ENCODE data around the gene CXorf58. TPM values are rescaled to one million over a fixed set of nuclear protein-coding genes. Genes with fewer than 3 reads are reported as not detected.

The CXorf58 gene
- total RNA-seq, 1 experiment from 2014 or later, result not detected

- TF ChIP-seq CTCF (conservative IDR thresholded peaks at IDR 0.05; ENCODE audit: low read depth, low read length), result no peak
- no peak for TF ChIP-seq EZH2 (IDR thresholded peaks at IDR 0.05; ENCODE audit: borderline replicate concordance, low read depth, low read length, poor library complexity, severe bottlenecking)
- CTCF ChIA-PET, result no interaction called here
- H3K4me3 ChIP-seq (ENCODE audit: low read depth, low read length, poor library complexity, severe bottlenecking), result no peak overlapping the region
- DNase-seq (ENCODE audit: low spot score), result peak; percentile 72
- H3K4me1 ChIP-seq (ENCODE audit: insufficient read depth, low read length, poor library complexity, severe bottlenecking), result peaks cover 21% of the 10 kb centered on the region
- H3K27me3 ChIP-seq (replicated peaks; ENCODE audit: insufficient read depth, low read depth, low read length, poor library complexity), result peaks cover 7% of the 10 kb centered on the region
- H3K36me3 ChIP-seq (ENCODE audit: insufficient read depth, low read length, poor library complexity, severe bottlenecking), result no peaks in the 10 kb centered on the region
- POLR2A ChIA-PET (ENCODE audit: low non-redundant PET), result no interaction called here
- H3K27ac ChIP-seq (ENCODE audit: low read depth, low read length, poor library complexity, severe bottlenecking), result peak overlapping the region; percentile 64
- intact Hi-C loops (cut with micrococcal nuclease; ENCODE audit: unreplicated experiment), result no loop called here
- H3K9me3 ChIP-seq (ENCODE audit: low read depth, low read length, poor library complexity, severe bottlenecking), result no peaks in the 10 kb centered on the region
- no TSS peak for BruUV-seq (replicated peaks)
Observed at GRCh38 chrX:23904096-23904495, 3.7 kb upstream of the CXorf58 start.

- Histone ChIP-seq H3K36me3 (ENCODE audit: insufficient read depth, low read length, poor library complexity, severe bottlenecking) (no peaks in the 10 kb centered on the region), H3K9me3 (ENCODE audit: low read depth, low read length, poor library complexity, severe bottlenecking) (no peaks in the 10 kb centered on the region), H3K4me1 (ENCODE audit: insufficient read depth, low read length, poor library complexity, severe bottlenecking) (peaks cover 2% of the 10 kb centered on the region), H3K4me3 (ENCODE audit: low read depth, low read length, poor library complexity, severe bottlenecking) (peak overlapping the region; percentile 74), H3K27me3 (replicated peaks; ENCODE audit: insufficient read depth, low read depth, low read length, poor library complexity) (no peaks in the 10 kb centered on the region), H3K27ac (ENCODE audit: low read depth, low read length, poor library complexity, severe bottlenecking) (peak overlapping the region; percentile 84)
- ChIA-PET CTCF (interaction anchor here (1.5 kb wide), 1 partner anchor 147 kb away, joined by 12 read pairs; no protein-coding TSS in a partner anchor), POLR2A (ENCODE audit: low non-redundant PET) (interaction anchor here (0.6 kb wide), 1 partner anchor 249 kb away, joined by 8 read pairs; no protein-coding TSS in a partner anchor)
- no peak for DNase-seq (ENCODE audit: low spot score)
- BruUV-seq (replicated peaks), result no TSS peak
- intact Hi-C loops (cut with micrococcal nuclease; ENCODE audit: unreplicated experiment), result loop anchor here (5.0 kb wide), 1 partner anchor 1920 kb away; no protein-coding TSS in a partner anchor
- TF ChIP-seq CTCF (conservative IDR thresholded peaks at IDR 0.05; ENCODE audit: low read depth, low read length), result no peak
- no peak for TF ChIP-seq EZH2 (IDR thresholded peaks at IDR 0.05; ENCODE audit: borderline replicate concordance, low read depth, low read length, poor library complexity, severe bottlenecking)
Observed at GRCh38 chrX:23907111-23907497, 702 bp upstream of the CXorf58 start.

GRCh38 chrX:23908219-23909004, 606 bp downstream of the CXorf58 start:
- ChIA-PET CTCF (interaction anchor here (1.5 kb wide), 1 partner anchor 146 kb away, joined by 12 read pairs; no protein-coding TSS in a partner anchor), POLR2A (ENCODE audit: low non-redundant PET) (no interaction called here)
- Histone ChIP-seq H3K4me3 (ENCODE audit: low read depth, low read length, poor library complexity, severe bottlenecking) (peak overlapping the region; percentile 74), H3K27ac (ENCODE audit: low read depth, low read length, poor library complexity, severe bottlenecking) (no peak overlapping the region), H3K4me1 (ENCODE audit: insufficient read depth, low read length, poor library complexity, severe bottlenecking) (no peaks in the 10 kb centered on the region), H3K27me3 (replicated peaks; ENCODE audit: insufficient read depth, low read depth, low read length, poor library complexity) (no peaks in the 10 kb centered on the region), H3K9me3 (ENCODE audit: low read depth, low read length, poor library complexity, severe bottlenecking) (no peaks in the 10 kb centered on the region), H3K36me3 (ENCODE audit: insufficient read depth, low read length, poor library complexity, severe bottlenecking) (no peaks in the 10 kb centered on the region)
- TF ChIP-seq CTCF (conservative IDR thresholded peaks at IDR 0.05; ENCODE audit: low read depth, low read length) (no peak; the same call in 1 of the 2 replicates), EZH2 (IDR thresholded peaks at IDR 0.05; ENCODE audit: borderline replicate concordance, low read depth, low read length, poor library complexity, severe bottlenecking) (no peak)
- BruUV-seq (replicated peaks), result no TSS peak
- intact Hi-C loops (cut with micrococcal nuclease; ENCODE audit: unreplicated experiment), result loop anchor here (1.0 to 5.0 kb wide), 3 partner anchors 116 to 1921 kb away; partner anchors contain the start of gene EIF2S3
- DNase-seq (ENCODE audit: low spot score), result peak; percentile 19
